Measurements from ENCODE around the gene ANKZF1.

Gene ANKZF1

DNA sequence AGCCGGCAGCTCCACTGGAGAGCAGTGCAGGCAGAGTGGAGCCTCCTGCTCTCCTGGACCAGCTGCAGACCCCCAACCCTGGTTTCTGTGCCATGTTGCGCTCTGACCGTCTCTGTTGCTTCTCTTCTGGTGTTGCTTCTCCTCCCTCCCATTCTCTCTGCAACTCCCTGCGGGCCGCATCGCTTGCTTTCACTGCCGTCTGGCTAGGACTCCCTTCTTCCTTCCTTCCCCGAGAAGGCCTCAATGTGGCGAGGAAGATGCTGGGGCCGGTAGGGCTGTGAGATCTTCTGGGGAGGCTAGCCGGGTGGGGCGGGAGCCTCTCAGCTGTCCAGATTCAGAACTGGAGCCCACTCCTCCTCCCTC lies 55.7 kb downstream of the ANKZF1 start:
- no peak for DNase-seq

GRCh38 chr2:219285894-219286425 lies 56.4 kb downstream of the ANKZF1 start:
- DNase-seq: no peak

All from CD4-positive, alpha-beta T cell treated with Interleukin-1 beta for 1 hour (primary cell).